HuH-7 (cell line): ENCODE measurements around the gene FBXW4.

Experiments used
- DNase-seq: peaks from one replicate; pipeline ENCODE4 v3.0.0; 2011; ENCODE audit warnings: low spot score

The FBXW4 gene

DNA sequence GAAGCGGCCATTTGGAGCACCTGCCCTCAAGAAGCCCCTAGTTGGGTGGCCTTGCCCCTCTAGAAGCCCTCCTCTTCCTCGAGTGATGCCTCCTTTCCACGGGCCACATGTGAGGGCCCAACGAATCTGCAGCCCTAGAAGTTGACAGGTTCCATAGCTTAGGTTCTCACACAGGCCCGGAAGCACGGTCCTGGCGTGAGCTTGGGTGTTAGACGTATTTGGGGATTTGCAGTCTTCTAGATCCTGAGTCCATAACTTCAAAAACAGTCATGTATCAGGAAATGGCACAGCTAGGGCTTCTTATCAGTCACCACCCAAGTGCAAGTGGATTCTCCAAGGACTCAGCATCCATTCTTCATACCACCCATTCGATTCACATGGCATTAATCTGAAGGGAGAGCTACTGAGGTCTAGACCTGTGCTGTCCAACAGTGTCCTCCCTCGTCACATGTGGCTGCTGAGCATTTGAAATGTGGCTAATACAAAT is 477 bp upstream of the FBXW4 start:
- no peak for DNase-seq

DNA sequence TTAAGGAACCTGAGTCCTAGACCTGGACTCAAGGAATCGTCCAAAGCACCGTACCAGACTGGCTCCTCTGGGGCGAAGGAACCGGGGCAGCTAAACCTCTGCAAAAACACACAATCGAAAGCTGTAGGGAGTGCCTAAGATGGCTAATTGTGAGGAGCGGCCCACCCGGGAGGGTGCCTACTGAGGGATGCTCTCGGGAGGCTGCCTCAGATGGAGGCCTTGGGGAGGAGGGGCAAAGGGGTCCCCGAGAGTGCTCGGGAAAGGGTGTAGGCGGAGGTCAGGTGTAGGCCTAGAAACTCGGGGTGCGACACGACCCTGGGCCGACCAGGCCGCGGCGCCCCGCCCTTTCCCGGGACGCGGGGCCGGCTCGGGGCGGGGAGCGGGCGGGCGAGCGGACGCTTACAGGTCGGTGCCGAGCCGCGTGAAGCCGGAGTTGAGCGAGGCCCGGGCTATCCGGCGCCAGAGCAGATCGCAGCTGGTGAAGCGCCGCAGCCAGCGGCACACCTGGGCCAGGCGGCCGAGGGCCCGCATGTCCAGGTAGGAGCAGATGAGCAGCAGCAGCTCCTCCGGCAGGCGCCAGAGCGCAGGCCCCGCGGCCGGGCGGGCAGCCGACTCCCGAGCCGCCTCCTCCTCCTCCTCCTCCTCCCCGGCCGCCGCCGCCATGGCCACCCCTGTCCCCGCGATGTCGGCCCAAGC is 844 bp downstream of the FBXW4 start:
- DNase-seq = peak; percentile 57

DNA sequence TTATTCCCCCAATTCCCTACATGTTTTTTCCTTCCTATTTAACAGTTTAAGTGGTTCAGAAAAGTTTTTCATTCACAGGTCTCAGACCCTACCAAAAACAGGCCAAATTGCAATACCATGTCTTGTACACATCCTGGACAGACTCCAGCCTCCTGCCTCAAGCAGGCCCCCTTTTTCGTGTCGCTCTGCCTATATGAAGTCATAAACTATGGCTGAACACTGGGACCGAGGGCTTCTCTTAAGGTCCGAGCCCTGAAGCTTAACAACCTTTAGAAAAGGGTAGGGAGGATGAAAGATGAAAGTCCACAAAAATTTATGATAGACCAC is 1.4 kb downstream of the FBXW4 start:
- peak; percentile 40 for DNase-seq

DNA sequence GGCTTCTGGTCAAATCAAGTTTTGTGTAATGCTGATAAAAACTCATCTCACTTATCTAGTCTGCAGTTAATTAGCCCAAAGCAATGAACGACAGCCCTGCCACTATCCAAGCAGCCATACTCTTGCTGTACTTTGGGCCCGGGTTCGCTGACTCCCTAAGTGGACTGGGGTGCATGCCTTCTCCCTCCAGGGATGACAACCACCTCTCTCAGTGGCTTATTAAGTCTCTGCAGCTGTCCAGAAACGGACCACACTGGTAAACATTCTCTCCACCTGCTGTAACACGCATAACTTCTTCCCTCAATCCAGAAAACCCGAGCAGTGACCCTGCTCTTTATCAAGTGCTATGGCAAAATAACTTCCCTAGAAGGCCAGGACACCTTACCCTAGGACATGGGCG is 3.9 kb downstream of the FBXW4 start:
- DNase-seq = no peak

DNA sequence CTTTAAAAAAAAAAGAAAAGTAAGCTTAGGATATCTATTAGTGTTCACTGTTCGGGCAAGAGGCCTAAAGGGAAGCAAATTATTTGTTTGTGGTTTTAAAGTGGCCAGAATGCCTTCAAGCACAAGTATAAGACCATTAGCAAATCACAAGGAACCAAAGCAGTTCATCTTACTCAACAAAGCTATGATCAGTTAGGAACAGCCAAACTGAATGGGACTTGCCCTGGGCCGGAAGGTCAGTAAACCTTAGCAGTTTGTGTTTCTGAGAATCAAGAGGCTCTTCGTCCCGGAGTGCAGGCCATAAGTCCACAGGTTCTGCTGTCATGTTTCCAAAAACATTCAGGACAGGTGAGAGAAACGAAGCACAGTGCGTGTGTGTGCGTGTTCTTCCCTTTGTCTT is 4.5 kb downstream of the FBXW4 start:
- no peak for DNase-seq

DNA sequence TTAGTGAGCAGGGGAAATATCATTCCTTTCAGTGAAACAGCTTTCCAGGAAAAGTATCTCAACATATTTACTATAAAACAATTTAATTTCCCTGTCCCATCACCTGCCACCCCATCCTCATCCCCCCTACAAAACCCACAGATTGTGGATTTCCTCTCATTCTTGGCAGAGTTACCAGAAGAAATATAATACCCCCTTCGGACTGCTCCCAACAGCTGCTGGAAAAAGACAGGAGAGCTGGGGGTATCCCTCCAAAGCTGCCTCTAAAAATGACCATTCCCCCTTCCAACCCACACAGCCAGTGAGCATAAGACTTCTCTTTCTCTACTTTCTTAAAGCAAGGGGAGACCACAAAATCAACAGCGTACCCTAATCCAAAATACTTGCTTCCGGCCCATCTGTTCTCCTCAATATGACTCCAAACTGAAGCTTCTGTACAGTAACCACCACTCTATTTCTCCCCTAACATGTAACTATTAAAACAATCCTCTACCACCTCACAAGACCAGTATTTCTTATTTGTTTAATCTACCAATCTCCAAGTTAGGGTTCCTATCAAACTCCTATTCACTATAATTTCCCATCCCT is 7.8 kb downstream of the FBXW4 start:
- no peak for DNase-seq

DNA sequence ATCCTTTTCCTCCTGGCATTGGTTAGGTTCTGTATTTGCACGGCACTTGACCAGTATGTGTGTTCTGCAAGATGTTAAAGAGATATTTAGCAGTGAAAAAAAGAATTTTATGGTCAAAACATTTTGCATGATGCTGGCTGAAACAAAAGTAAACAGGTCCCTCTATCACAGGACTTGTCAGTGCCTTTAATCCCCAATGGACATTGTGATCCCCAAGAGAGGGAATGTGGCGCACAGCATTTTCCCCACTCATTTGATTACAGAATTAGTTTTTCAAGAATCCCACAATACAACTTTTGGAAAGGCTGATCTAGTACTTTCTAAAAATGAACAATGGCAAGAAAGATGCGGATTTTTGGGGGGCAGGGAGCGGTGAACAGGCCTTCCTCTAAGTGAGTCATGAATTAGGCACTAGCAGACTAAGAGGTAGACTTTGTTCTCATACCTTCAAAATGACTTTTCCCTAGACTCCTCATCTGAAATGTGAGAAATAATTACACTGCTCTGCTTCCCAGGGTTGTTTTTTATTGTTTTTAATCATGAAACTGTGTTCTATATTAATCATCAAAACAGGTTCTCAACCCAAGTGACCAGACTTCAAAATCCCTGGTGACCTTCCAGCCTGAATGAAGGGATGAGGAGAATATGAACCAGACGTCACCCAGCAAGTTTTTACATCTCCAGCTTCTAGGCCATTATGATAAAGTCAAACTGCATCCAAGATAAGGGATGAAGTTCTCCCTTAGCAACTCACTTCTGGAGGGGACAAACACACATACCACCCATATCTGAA is 8.6 kb downstream of the FBXW4 start:
- no peak for DNase-seq

DNA sequence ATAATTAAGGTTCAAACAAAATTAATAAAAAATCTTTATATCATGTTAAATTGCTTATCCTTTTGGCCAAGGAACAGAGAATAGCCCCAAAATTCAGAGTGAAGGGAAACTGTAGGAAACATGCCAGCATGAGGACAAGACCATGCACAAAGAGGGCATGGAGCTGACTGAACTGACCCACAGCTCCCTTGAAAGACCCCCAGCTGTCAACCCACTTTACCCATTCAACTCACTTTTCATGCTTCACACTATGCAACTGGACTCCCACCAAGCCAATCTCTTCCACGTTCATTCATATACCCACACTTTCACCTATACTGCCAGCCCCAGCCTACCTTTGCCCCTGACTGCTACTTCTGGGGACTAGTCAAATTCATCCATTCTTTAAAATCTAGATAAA is 10.2 kb downstream of the FBXW4 start:
- no peak for DNase-seq

DNA sequence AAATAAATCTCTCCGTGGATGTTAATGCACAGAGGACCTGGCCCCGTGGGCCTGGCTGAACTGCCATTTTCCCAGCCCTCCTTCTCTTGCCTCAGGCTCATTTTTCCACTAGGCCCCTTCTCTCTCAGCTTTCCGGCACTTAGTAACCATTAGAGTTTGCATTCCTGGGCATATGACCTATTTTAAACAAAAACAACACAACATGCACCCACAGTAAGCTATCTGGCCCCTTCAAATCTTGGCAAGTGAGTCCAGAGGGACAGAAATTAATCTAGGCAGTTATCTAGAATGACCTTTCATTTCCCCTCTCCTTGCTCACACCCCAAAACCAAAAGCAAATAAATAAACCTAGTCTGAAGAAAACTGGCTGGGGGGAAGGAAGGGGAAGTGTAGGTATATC is 11.7 kb downstream of the FBXW4 start:
- no peak for DNase-seq

DNA sequence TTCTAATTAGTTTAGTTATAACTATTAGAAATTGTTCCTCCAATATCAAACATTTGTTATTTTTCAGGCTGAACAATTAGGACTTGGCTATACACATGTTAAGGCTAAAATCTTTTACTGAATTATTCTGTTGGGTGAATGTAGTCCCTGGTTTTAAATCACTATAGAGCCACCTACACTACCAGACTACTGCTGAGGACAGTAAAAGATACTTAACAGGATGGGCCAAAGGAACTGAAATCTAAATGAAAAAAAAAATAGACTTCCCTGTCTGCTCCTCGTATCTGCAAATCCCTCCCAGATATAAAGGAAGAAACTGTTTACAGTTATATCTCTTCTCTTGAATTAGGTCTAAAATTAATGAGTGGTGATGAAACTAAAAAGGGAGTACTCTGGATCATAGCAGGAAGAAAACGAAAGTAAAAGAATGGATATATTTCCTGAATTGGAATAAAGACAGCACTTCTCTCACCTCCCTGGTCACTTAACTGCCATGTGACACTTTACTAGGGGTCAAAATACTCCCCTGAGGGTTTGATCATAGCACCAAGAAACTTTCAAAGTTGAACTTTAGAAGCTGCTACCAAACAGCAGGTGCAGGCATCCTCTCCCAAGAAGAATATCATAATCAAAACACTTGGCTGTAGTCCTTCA is 12.7 kb downstream of the FBXW4 start:
- no peak for DNase-seq

DNA sequence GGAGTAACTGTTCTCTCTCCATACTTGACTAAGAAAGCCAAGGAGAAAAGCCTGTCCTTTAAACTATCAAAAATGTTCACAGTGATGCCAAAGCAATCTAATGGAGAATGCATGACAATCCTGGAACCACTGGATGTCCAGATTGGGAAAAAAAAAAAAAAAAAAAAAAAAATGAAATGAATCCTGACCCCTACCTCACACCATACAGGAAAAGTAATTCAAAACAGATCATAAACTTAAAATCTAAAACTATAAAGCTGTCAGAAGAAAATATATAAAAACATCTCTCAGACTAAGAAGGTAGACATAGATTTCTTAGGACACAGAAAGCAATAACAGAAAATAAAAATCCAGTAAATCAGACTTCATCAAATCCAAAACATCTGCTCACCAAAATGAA is 18.4 kb downstream of the FBXW4 start:
- DNase-seq = no peak

DNA sequence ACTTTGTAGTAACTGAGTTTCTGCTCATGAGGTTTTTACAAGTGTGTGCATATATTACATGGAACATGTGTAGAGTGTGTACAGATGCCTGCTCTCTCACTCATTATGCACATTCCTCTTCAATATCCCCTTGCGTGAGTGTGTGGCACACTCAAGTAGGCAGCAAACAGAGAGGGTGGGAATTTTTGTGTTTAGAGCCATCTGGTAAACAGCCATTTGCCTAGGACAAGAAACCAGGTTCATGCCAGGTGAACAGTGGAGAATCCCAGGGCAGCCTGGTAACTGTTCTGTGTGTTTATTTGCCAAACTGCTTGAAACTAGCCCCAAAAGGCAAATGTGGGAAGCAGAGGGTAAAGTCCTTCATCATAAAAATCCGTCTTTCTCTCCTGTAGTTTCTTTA is 19.9 kb downstream of the FBXW4 start:
- no peak for DNase-seq

DNA sequence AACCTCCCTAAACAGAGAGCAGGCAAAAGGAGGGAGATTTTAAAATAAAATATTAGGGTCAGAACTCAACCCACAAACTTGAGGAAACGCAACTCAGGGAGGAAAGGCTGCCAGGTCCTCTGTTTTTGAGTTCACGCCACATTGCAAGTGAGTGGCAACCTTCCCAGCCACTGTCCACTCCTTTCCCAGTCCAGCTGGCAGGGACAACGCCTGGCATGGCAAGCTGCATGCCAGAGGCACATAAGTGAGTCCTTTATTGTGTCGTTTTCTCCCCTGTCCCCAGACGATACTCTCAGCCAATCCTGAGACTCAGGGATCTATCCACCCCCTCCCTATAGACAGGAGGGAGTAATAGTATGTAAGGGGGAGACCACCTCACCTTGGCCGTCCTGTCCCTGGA is 22.4 kb downstream of the FBXW4 start:
- no peak for DNase-seq

DNA sequence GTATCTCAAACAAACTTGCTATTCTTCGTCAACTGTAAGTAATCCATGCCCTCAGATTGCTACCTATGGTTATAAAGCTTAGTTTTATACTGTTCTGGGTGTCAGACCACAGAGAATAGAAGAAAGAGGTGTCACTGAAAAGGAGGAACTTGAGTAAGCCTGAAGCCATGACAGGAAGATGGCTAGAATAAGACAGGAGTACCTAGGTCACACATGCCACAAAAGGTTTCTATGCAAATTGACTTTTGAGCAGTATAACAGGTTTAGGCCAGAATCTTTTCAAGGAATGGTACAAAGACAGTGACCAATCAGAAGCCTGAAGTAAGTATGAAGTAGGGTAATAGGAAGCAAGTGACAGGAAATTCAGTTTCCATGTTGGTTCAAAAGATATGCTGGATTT is 23.5 kb downstream of the FBXW4 start:
- DNase-seq = no peak

DNA sequence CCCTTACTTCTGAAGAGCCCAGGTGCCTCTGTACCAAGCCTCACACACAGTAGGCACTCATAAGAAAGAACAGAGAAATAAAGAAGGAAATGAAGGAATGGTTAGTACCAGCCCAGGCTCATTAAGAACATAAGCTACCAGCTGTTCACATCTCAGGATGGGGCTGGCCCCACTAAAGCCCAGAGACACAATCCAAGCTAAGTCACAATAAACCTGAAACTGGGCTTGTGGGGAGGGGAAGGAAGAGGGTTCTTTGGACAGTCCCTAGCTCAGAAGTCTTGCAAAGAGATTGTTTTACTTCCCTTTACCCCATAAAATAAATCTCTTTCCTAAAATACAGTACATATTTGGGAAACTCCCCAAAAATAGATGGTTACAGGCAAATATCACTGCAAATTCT is 24.3 kb downstream of the FBXW4 start:
- no peak for DNase-seq

DNA sequence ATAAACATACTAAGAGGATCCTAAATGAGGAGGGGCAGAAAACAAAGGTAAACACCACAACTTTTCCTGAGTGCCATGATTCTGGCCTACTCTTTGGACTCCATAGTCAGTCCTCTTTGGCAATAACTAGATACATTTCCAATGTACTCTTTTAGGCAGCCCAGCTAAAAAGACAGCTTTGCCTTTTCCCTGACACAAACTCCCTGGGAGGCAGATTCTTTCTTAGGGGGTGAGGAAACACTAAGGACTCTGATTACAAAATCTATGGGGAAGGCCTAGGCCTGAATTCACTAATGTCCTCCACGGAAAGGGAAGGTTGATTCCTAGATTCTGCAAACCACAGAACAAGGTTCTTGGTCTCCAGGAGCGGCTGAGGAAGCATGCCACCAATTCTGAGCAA is 25.8 kb downstream of the FBXW4 start:
- DNase-seq = no peak

DNA sequence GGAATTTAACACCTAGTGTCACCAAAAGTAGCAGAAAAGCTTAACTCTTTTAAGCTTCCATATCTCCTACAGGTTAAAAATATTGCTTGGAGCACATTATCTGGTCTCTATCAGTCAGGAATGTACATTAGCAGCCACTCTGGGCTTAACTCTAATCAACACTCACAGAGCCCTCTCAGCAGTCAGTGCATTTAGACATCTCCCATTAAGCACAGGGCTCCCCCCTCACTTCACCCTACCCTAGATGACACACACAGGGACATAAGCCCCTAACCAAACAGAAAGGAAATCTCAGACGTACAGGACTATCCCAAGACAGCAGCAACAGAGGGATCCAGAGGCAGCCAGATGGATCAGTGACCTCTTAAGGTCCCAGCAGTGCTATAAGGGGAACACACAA is 26.4 kb downstream of the FBXW4 start:
- DNase-seq = no peak

DNA sequence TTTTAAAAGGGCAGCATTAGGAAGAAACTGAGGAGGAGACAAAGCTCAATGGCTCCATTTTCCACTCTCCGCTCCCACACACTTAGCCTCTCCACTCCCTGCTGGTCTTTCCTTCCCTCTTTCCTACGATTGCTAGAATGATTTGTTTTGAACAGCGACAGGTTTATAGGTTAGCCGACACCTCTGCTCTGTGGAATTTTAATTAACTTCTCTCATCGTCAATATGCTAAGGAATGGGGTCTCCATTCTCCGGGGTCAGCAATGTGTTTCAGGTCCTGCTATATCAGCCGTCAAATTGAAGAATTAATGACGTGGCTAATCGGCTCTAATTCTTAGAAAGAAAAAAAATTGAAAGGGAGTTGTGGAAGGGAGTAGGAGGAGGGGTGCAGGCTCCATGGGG is 28.9 kb downstream of the FBXW4 start:
- DNase-seq = no peak

DNA sequence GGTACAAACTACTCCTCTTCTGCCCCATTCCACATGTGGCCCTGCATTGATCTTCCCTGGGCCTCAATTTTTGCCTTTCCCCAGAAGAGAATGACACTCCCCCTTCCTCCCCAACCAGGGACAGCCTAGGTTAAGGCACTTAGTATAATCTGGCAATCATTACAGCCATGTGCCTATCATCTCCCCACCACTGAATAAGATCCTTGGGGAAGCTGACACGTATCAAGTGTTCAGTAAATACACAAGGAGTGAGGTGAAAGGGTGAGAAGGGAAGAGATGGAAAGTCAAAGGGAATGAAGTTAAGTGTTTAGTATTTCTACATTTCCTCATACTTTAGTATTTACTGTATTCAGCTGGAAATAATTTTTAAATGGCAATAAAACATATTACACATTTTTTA is 31.9 kb downstream of the FBXW4 start:
- no peak for DNase-seq

DNA sequence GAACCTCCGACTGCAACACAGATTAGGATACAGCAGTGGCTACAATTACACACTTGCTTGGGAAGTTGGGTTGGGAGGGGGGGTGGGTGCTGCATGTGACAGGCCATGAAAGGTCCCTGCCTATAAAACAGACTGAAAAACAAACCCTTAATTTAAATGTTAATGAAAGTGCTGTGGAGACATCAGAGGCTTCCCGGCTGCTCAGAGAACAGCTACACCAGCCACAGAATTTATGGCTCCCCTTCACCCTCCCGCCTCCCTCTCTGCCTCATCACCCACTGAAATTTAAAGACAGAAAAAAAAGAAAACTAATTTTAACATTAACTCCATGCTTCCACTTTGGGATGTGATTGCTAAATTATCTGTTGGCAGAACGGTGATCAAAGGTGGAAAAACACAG is 34.7 kb downstream of the FBXW4 start:
- DNase-seq = no peak

DNA sequence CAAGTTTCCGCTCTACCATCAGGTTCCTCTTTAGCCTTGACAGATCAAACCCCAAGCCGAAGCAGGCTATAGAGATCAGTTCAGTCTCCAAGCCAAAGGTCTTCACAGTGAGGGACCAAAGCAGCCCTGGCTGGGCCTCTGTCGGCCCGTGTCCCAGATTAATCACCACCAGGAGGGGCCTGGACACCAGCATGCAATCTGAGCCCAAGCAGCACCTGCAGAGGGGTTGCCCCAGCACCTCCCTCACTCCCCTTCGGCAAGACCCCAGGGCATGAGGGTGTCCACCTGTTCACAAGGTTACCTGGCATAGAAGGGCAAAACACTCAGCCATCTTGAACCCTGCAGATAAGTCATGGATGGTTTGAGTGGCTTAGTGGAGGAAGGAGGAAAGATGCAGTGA is 36.0 kb downstream of the FBXW4 start:
- DNase-seq = no peak

DNA sequence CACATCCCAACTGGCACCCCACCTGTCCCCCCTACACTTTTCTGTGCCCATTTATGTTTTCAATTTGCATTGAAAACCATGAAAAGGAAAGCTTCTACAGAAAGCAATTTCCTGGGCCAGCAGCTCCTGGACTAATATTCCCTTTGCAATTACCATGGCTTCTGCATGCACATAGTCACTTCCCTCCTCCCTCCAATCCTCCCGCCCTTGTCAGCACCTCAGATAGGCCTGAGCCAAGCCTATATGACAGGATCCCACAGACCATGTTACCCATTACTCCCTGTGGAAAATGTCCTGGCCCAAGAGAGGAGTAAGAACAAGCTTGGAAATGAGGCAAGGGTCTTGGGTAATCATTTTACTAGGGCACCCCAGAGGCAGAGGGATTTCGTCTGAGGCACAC is 38.1 kb downstream of the FBXW4 start:
- DNase-seq = no peak

DNA sequence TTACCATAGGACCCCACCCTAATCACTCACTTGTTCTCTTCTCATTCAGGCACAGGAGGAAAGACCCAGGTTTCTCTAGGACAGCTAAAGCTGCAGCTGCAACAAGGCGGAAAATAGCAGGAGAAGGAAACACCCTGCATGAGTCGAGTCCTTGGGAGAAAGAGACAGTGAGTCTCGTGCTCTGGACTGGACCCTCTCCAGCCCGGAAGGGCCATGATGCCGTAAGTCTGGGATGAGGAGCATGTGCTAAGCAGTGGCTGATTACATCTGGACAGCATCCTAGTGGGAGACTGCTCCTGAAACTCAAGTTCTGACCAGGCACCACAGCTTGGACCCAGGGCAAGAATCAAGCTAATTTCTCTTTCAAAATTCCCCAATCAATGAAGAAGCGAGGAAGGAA is 39.4 kb downstream of the FBXW4 start:
- no peak for DNase-seq
